Panc1 (cell line): Measurements from ENCODE around the gene PTH2. TPM values are rescaled to one million over a fixed set of nuclear protein-coding genes. Genes with fewer than 3 reads are reported as not detected.

Source experiments
- ATAC-seq: fragments of 200-7000 bp; cut with Tn5 transposase; 2 replicates; pipeline ENCODE4 v1.9.1; 2020; ENCODE audit warnings: mild to moderate bottlenecking, moderate library complexity
- BruUV-seq: library from RNA; stranded (reverse); fragments of 400-500 nt; replicated peaks from 2 replicates; lab custom pipeline; 2021; lab: Mats Ljungman, UMichigan
- CTCF ChIA-PET: fragments of 300-600 bp; sonication (Branson Sonifier 250); formaldehyde crosslinking; loops from one replicate; lab custom pipeline; 2022; ENCODE audit warnings: antibody characterized with exemption; lab: Charles Lee
- POLR2A ChIA-PET: fragments of 300-600 bp; sonication (Branson Sonifier 250); formaldehyde crosslinking; loops from one replicate; lab custom pipeline; 2022; ENCODE audit warnings: antibody characterized with exemption; lab: Charles Lee
- DNase-seq: peaks from one replicate; pipeline ENCODE4 v3.0.0-alpha.2; 2010; ENCODE audit warnings: low read depth, low spot score
- H3K27ac ChIP-seq: 2 replicates; pipeline ENCODE4 v1.5.1; 2011; ENCODE audit warnings: mild to moderate bottlenecking, low read length, inconsistent platforms
- H3K27me3 ChIP-seq: fragments of 200-500 bp; sonication (Bioruptor generic); 2 replicates; pipeline ENCODE4 v1.6.0; 2014; ENCODE audit warnings: low read length, inconsistent platforms; ENCODE audit not compliant: control insufficient read depth, insufficient read depth
- H3K36me3 ChIP-seq: fragments of 200-500 bp; sonication (Bioruptor generic); 2 replicates; pipeline ENCODE4 v1.5.1; 2014; ENCODE audit warnings: inconsistent platforms, mild to moderate bottlenecking, low read length, moderate library complexity; ENCODE audit not compliant: control insufficient read depth, insufficient read depth
- H3K4me1 ChIP-seq: 2 replicates; pipeline ENCODE4 v1.5.1; 2011; ENCODE audit warnings: inconsistent platforms, mild to moderate bottlenecking, low read length, moderate library complexity; ENCODE audit not compliant: control insufficient read depth, insufficient read depth
- H3K4me3 ChIP-seq, 2 experiments: 2 replicates each; pipeline ENCODE4 v1.5.1; 2011 to 2012; ENCODE audit warnings: low read depth in 2 of 2, low read length in 2 of 2, mild to moderate bottlenecking in 2 of 2, inconsistent platforms in 1 of 2, moderate library complexity in 1 of 2
- H3K9me3 ChIP-seq: fragments of 200-500 bp; sonication (Bioruptor generic); 2 replicates; pipeline ENCODE4 v1.5.1; 2014; ENCODE audit warnings: low read depth, mild to moderate bottlenecking, inconsistent platforms, low read length, moderate library complexity; ENCODE audit not compliant: control insufficient read depth, insufficient read depth
- CTCF ChIP-seq: fragments of 450-650 bp; IDR thresholded peaks from 2 replicates; pipeline ENCODE4 v1.5.1; 2017; ENCODE audit warnings: mild to moderate bottlenecking
- POLR2AphosphoS5 ChIP-seq: IDR thresholded peaks from 2 replicates; pipeline ENCODE4 v1.6.1; 2012; ENCODE audit warnings: mild to moderate bottlenecking, low read depth, low read length, moderate library complexity
- REST ChIP-seq, 2 experiments: IDR thresholded peaks; 2 replicates each; pipeline ENCODE4 v1.6.1; 2011 to 2012; ENCODE audit warnings: low read depth in 2 of 2, control low read depth in 1 of 2, low read length in 1 of 2, mild to moderate bottlenecking in 1 of 2, moderate library complexity in 1 of 2; ENCODE audit not compliant: insufficient read depth in 1 of 2
- SIN3A ChIP-seq: IDR thresholded peaks from 2 replicates; pipeline ENCODE4 v1.6.1; 2012; ENCODE audit warnings: low read depth, mild to moderate bottlenecking, low read length, moderate library complexity, borderline replicate concordance; ENCODE audit not compliant: insufficient read depth
- TCF7L2 ChIP-seq: IDR thresholded peaks from 2 replicates; pipeline ENCODE4 v1.6.1; 2011; ENCODE audit warnings: mild to moderate bottlenecking, low read depth, low read length, inconsistent platforms
- in situ Hi-C: cut with HindIII; loops from 2 replicates; pipeline ENCODE4 v1.10.0; 2016; ENCODE audit warnings: low sequenced_read_pairs, low pct_unique_long_range_greater_than_20kb
- intact Hi-C: fragments of 100-400 bp; cut with micrococcal nuclease; formaldehyde crosslinking; loops from one replicate; pipeline ENCODE4 v1.10.0; 2022; ENCODE audit not compliant: unreplicated experiment
- total RNA-seq: library from RNA; stranded (reverse); gene quantifications from one replicate; pipeline ENCODE4 v1.2.1, GENCODE V29; 2021; ENCODE audit not compliant: unreplicated experiment

Gene PTH2
- total RNA-seq, 1 experiment from 2014 or later, result not detected

GRCh38 chr19:49415102-49415809 is 8.0 kb downstream of the PTH2 start:
- BruUV-seq, result no TSS peak
- H3K36me3 ChIP-seq, result no peaks in the 10 kb centered on the region
- TF ChIP-seq POLR2AphosphoS5, result no peak
- H3K27ac ChIP-seq, result no peak overlapping the region
- POLR2A ChIA-PET, result no interaction called here
- in situ Hi-C loops, result no loop called here
- CTCF ChIA-PET, result no interaction called here
- DNase-seq, result no peak
- no peaks in the 10 kb centered on the region for H3K9me3 ChIP-seq
- intact Hi-C loops, result no loop called here
- no peaks in the 10 kb centered on the region for H3K27me3 ChIP-seq
- no peak overlapping the region for H3K4me3 ChIP-seq
- no peaks in the 10 kb centered on the region for H3K4me1 ChIP-seq
- ATAC-seq, result no peak

- Histone ChIP-seq H3K27me3 (no peaks in the 10 kb centered on the region), H3K27ac (no peak overlapping the region), H3K4me3 (no peak overlapping the region), H3K36me3 (no peaks in the 10 kb centered on the region), H3K4me1 (no peaks in the 10 kb centered on the region), H3K9me3 (no peaks in the 10 kb centered on the region)
- CTCF ChIA-PET, result no interaction called here
- BruUV-seq, result no TSS peak
- no peak for DNase-seq
- no peak for TF ChIP-seq POLR2AphosphoS5
- no peak for TF ChIP-seq REST (IDR thresholded peaks at IDR 0.05; ENCODE audit: insufficient read depth in 1 of 2, low read depth in 2 of 2, low read length in 1 of 2)
- TF ChIP-seq CTCF, result no peak
- TF ChIP-seq SIN3A, result no peak
- no peak for TF ChIP-seq TCF7L2
- intact Hi-C loops (no loop called here), in situ Hi-C loops (no loop called here)
- ATAC-seq, result no peak
- POLR2A ChIA-PET, result no interaction called here
These were observed 9.0 kb downstream of the PTH2 start for GRCh38 chr19:49414256-49414655.

- H3K27ac ChIP-seq, result no peak overlapping the region
- BruUV-seq, result no TSS peak
- ChIA-PET CTCF (no interaction called here), POLR2A (no interaction called here)
- ATAC-seq (no peak), DNase-seq (no peak)
- H3K27me3 ChIP-seq, result no peaks in the 10 kb centered on the region
- H3K36me3 ChIP-seq, result no peaks in the 10 kb centered on the region
- no peak overlapping the region for H3K4me3 ChIP-seq
- in situ Hi-C loops, result no loop called here
- intact Hi-C loops, result no loop called here
- H3K4me1 ChIP-seq, result no peaks in the 10 kb centered on the region
- H3K9me3 ChIP-seq, result no peaks in the 10 kb centered on the region
- TF ChIP-seq REST (IDR thresholded peaks at IDR 0.05; ENCODE audit: insufficient read depth in 1 of 2, low read depth in 2 of 2, low read length in 1 of 2) (no peak), TCF7L2 (no peak), SIN3A (no peak)
These were observed 9.9 kb downstream of the PTH2 start for GRCh38 chr19:49413348-49413747.
